Measurements from ENCODE around the gene OR2A42.
A peak's percentile ranks its signal among the peaks of the same experiment; 100 is the strongest.
"Not testable (repeated sequence)": the region's sequence is repeated elsewhere in the genome, so short reads cannot be mapped to it uniquely, and the experiment has no call there.

The OR2A42 gene

GRCh38 chr7:144219149-144219548, 20.3 kb downstream of the OR2A42 start:
- not testable (repeated sequence) for DNase-seq

- DNase-seq, result not testable (repeated sequence)
Observed at GRCh38 chr7:144218581-144218980, 20.8 kb downstream of the OR2A42 start.

GRCh38 chr7:144217200-144217599, 22.2 kb downstream of the OR2A42 start:
- not testable (repeated sequence) for DNase-seq

- not testable (repeated sequence) for DNase-seq
Observed at GRCh38 chr7:144205306-144205705, 34.1 kb downstream of the OR2A42 start.

GRCh38 chr7:144203086-144203485, 36.3 kb downstream of the OR2A42 start:
- DNase-seq, result not testable (repeated sequence)

GRCh38 chr7:144201978-144202377, 37.4 kb downstream of the OR2A42 start:
- not testable (repeated sequence) for DNase-seq

- not testable (repeated sequence) for DNase-seq
Observed at GRCh38 chr7:144198934-144199333, 40.5 kb downstream of the OR2A42 start.

GRCh38 chr7:144195212-144195872, 44.1 kb downstream of the OR2A42 start, which contains the start of gene ARHGEF35:
ARHGEF35 (minus strand) TSS chr7:144195833; CDS start chr7:144188383, 7,450 bp downstream.
- DNase-seq, result not testable (repeated sequence)

- not testable (repeated sequence) for DNase-seq
Observed at GRCh38 chr7:144194453-144194852, 45.0 kb downstream of the OR2A42 start.

- DNase-seq, result not testable (repeated sequence)
Observed at GRCh38 chr7:144193782-144194181, 45.6 kb downstream of the OR2A42 start.

- not testable (repeated sequence) for DNase-seq
Observed at GRCh38 chr7:144188578-144189171, 50.7 kb downstream of the OR2A42 start.

- not testable (repeated sequence) for DNase-seq
Observed at GRCh38 chr7:144187848-144188247, 51.6 kb downstream of the OR2A42 start.

- DNase-seq, result not testable (repeated sequence)
Observed at GRCh38 chr7:144183166-144183565, 56.2 kb downstream of the OR2A42 start, which contains the start of gene CTAGE4. CTAGE4 (plus strand) TSS chr7:144183466; CDS start chr7:144183504, 38 bp downstream.

GRCh38 chr7:144179165-144179479, 60.3 kb downstream of the OR2A42 start:
- DNase-seq, result not testable (repeated sequence)

- DNase-seq, result peak in 5 of 6 experiments; percentile 1 to 64 (median 9)
Observed at GRCh38 chr7:144178380-144179164, 60.8 kb downstream of the OR2A42 start.
